H1 (cell line): ENCODE data around the gene NUP188. TPM values are rescaled to one million over a fixed set of nuclear protein-coding genes. Genes with fewer than 3 reads are reported as not detected.

ENCODE experiments used
- CTCF ChIA-PET: fragments of 300-600 bp; sonication (Branson Sonifier 250); formaldehyde crosslinking; loops from one replicate; lab custom pipeline; 2021; ENCODE audit not compliant: partially characterized antibody; lab: Charles Lee
- POLR2A ChIA-PET: fragments of 300-600 bp; sonication (Branson Sonifier 250); formaldehyde crosslinking; loops from one replicate; lab custom pipeline; 2021; ENCODE audit warnings: inconsistent platforms; ENCODE audit not compliant: partially characterized antibody; lab: Charles Lee
- DNase-seq, 2 experiments: peaks; one replicate each; pipeline versions ENCODE4 v3.0.0 to v3.0.0-alpha.2; 2010 to 2022; ENCODE audit warnings: low spot score in 2 of 2, low read depth in 1 of 2, mixed read lengths in 1 of 2
- FAIRE-seq: peaks from 2 replicates; lab custom pipeline; 2011; peaks lifted over from hg19 to GRCh38; lab: Jason Lieb, UNC
- H2AFZ ChIP-seq: 2 replicates; pipeline ENCODE4 v1.8.1; 2012; ENCODE audit warnings: low read length, inconsistent platforms
- H2AK5ac ChIP-seq: 2 replicates; pipeline ENCODE4 v1.6.1; 2013; ENCODE audit warnings: low read depth, low read length
- H2BK120ac ChIP-seq: replicated peaks from 2 replicates; pipeline ENCODE3; 2013; ENCODE audit warnings: low read depth, low read length, inconsistent platforms
- H2BK12ac ChIP-seq: 2 replicates; pipeline ENCODE4 v1.6.1; 2013; ENCODE audit warnings: low read depth, low read length
- H2BK15ac ChIP-seq: 2 replicates; pipeline ENCODE4 v1.6.1; 2013; ENCODE audit warnings: low read length
- H2BK20ac ChIP-seq: 2 replicates; pipeline ENCODE4 v1.6.1; 2013; ENCODE audit warnings: low read length
- H2BK5ac ChIP-seq: 2 replicates; pipeline ENCODE4 v1.6.1; 2013; ENCODE audit warnings: low read depth, low read length
- H3K14ac ChIP-seq: 2 replicates; pipeline ENCODE4 v1.6.1; 2013; ENCODE audit warnings: inconsistent platforms; ENCODE audit not compliant: insufficient read length
- H3K18ac ChIP-seq: 2 replicates; pipeline ENCODE4 v1.6.1; 2013; ENCODE audit warnings: low read length; ENCODE audit errors: extremely low read depth
- H3K23ac ChIP-seq: 2 replicates; pipeline ENCODE4 v1.6.1; 2013; ENCODE audit warnings: inconsistent platforms; ENCODE audit not compliant: insufficient read length
- H3K23me2 ChIP-seq: 2 replicates; pipeline ENCODE4 v1.6.1; 2013; ENCODE audit warnings: low read depth, low read length
- H3K27ac ChIP-seq: 2 replicates; pipeline ENCODE4 v1.6.1; 2011; ENCODE audit warnings: low read depth, low read length, inconsistent platforms
- H3K27me3 ChIP-seq, 4 experiments: replicated peaks in 1 of 4; 1 replicate in 1 of 4; 2 replicates in 3 of 4; pipeline versions ENCODE4 v1.6.1 to v1.8.1; 2011 to 2013; ENCODE audit warnings: low read length in 3 of 4, mild to moderate bottlenecking in 3 of 4, inconsistent platforms in 2 of 4, mixed read lengths in 2 of 4, moderate library complexity in 1 of 4; ENCODE audit not compliant: control insufficient read depth in 3 of 4, insufficient read depth in 3 of 4; ENCODE audit errors: extremely low read depth in 1 of 4
- H3K36me3 ChIP-seq, 4 experiments: 2 replicates each; pipeline versions ENCODE4 v1.6.1 to v1.8.1; 2011 to 2013; ENCODE audit warnings: mild to moderate bottlenecking in 4 of 4, low read length in 3 of 4, moderate library complexity in 2 of 4, control low read depth in 1 of 4, inconsistent platforms in 1 of 4; ENCODE audit not compliant: insufficient read depth in 4 of 4, control insufficient read depth in 2 of 4
- H3K4ac ChIP-seq: replicated peaks from 2 replicates; pipeline ENCODE3; 2013; ENCODE audit warnings: low read length, low read depth, mixed read lengths, inconsistent platforms; ENCODE audit not compliant: insufficient read length
- H3K4me1 ChIP-seq, 4 experiments: replicated peaks in 1 of 4; 1 replicate in 1 of 4; 2 replicates in 3 of 4; pipeline versions ENCODE4 v1.6.1 to v1.8.1; 2011 to 2013; ENCODE audit warnings: low read length in 3 of 4, inconsistent platforms in 2 of 4, mixed read lengths in 1 of 4; ENCODE audit not compliant: insufficient read depth in 4 of 4, control insufficient read depth in 3 of 4
- H3K4me2 ChIP-seq, 2 experiments: 2 replicates each; pipeline versions ENCODE4 v1.6.1 to v1.8.1; 2011 to 2013; ENCODE audit warnings: low read depth in 2 of 2, low read length in 2 of 2, control low read depth in 1 of 2, inconsistent platforms in 1 of 2, mild to moderate bottlenecking in 1 of 2; ENCODE audit not compliant: insufficient read depth in 1 of 2
- H3K4me3 ChIP-seq, 4 experiments: fragments of 200-600, 300-600 bp in 1 of 4; sonication (generic), shearing (Covaris generic), sonication (Bioruptor Twin) in 1 of 4; 2 replicates each; pipeline versions ENCODE4 v1.5.1 to v1.8.1; 2011 to 2016; ENCODE audit warnings: low read length in 4 of 4, low read depth in 3 of 4, control low read depth in 2 of 4, inconsistent platforms in 2 of 4, mild to moderate bottlenecking in 2 of 4, mixed read lengths in 1 of 4, moderate library complexity in 1 of 4; ENCODE audit not compliant: insufficient read depth in 2 of 4; ENCODE audit errors: extremely low read depth in 1 of 4
- H3K56ac ChIP-seq: replicated peaks from 2 replicates; pipeline ENCODE3; 2013; ENCODE audit warnings: low read depth, mild to moderate bottlenecking, mixed read lengths, low read length, inconsistent platforms; ENCODE audit not compliant: insufficient read length
- H3K79me1 ChIP-seq: 2 replicates; pipeline ENCODE4 v1.6.1; 2013; ENCODE audit warnings: low read depth, low read length, control low read depth
- H3K79me2 ChIP-seq, 2 experiments: 2 replicates each; pipeline versions ENCODE4 v1.6.1 to v1.8.1; 2012 to 2013; ENCODE audit warnings: low read length in 2 of 2, mild to moderate bottlenecking in 2 of 2, inconsistent platforms in 1 of 2; ENCODE audit not compliant: insufficient read depth in 2 of 2, control insufficient read depth in 1 of 2
- H3K9ac ChIP-seq, 4 experiments: replicated peaks in 1 of 4; 1 replicate in 1 of 4; 2 replicates in 3 of 4; pipeline versions ENCODE4 v1.6.1 to v1.8.1; 2011 to 2013; ENCODE audit warnings: low read depth in 3 of 4, low read length in 3 of 4, control low read depth in 2 of 4, mild to moderate bottlenecking in 2 of 4, moderate library complexity in 2 of 4, inconsistent platforms in 1 of 4; ENCODE audit errors: extremely low read depth in 1 of 4
- H3K9me3 ChIP-seq, 2 experiments: 2 replicates each; pipeline versions ENCODE4 v1.6.1 to v1.8.1; 2012 to 2013; ENCODE audit warnings: mild to moderate bottlenecking in 2 of 2, moderate library complexity in 2 of 2, control low read depth in 1 of 2, inconsistent platforms in 1 of 2, low read depth in 1 of 2, low read length in 1 of 2, mixed read lengths in 1 of 2; ENCODE audit not compliant: insufficient read depth in 2 of 2
- H4K20me1 ChIP-seq, 2 experiments: replicated peaks in 1 of 2; 2 replicates each; pipeline versions ENCODE3 to v1.8.1; 2011 to 2013; ENCODE audit warnings: inconsistent platforms in 2 of 2, low read length in 2 of 2, mild to moderate bottlenecking in 1 of 2; ENCODE audit not compliant: insufficient read depth in 2 of 2, control insufficient read depth in 1 of 2
- H4K5ac ChIP-seq: 2 replicates; pipeline ENCODE4 v1.6.1; 2013; ENCODE audit warnings: low read length, low read depth, mixed read lengths, inconsistent platforms; ENCODE audit not compliant: insufficient read length
- H4K8ac ChIP-seq: 2 replicates; pipeline ENCODE4 v1.8.0; 2013; ENCODE audit warnings: mild to moderate bottlenecking, moderate library complexity, low read length, inconsistent platforms; ENCODE audit not compliant: insufficient read depth; ENCODE audit errors: extremely low read depth
- H4K91ac ChIP-seq: replicated peaks from 2 replicates; pipeline ENCODE3; 2013; ENCODE audit warnings: low read length, mixed read lengths, inconsistent platforms; ENCODE audit not compliant: insufficient read length
- SP4 ChIP-seq: IDR thresholded peaks from 2 replicates; pipeline ENCODE4 v1.6.1; 2012; ENCODE audit warnings: low read length, inconsistent platforms
- WGBS, 2 experiments: shearing (Covaris generic) in 1 of 2; methylation state at CpG; one replicate each; pipeline versions ENCODE4 v1.1.6 to v1.1.7; 2013 to 2015; ENCODE audit warnings: low lambda C conversion rate in 2 of 2, mixed read lengths in 2 of 2, inconsistent platforms in 1 of 2, low coverage in 1 of 2, missing lambda C conversion rate in 1 of 2; ENCODE audit not compliant: insufficient replicate concordance in 2 of 2, insufficient coverage in 1 of 2, insufficient read length in 1 of 2; ENCODE audit errors: extremely low coverage in 1 of 2, missing lambda C conversion rate in 1 of 2; 5-methylcytosine and 5-hydroxymethylcytosine counted together
- polyA plus RNA-seq, 7 experiments: library from polyadenylated mRNA; depleted of rRNA in 3 of 7; stranded (reverse) in 5 of 7; unstranded in 2 of 7; fragments of >200 nt in 5 of 7; fragments of 200-250 nt in 2 of 7; gene quantifications; 1 replicate in 5 of 7; 2 replicates in 1 of 7; 4 replicates in 1 of 7; pipeline versions ENCODE4 v1.2.1 to v1.2.3, GENCODE V29; 2011 to 2013; ENCODE audit warnings: missing spikeins in 2 of 7, mixed read lengths in 2 of 7
- total RNA-seq: library from RNA; stranded (reverse); fragmentation: NEBNext Ultra II Directional; extraction: Animal tissue kit (Norgen Biotek cat#: 25700); gene quantifications from 2 replicates; pipeline ENCODE4 v1.2.1, GENCODE V29; 2021

NUP188 gene
- total and polyA plus RNA-seq, 2 of the 8 experiments (the other 6 are each of a cell fraction or from before 2014, with no cell fraction given) = 90.1 to 111 TPM

DNA sequence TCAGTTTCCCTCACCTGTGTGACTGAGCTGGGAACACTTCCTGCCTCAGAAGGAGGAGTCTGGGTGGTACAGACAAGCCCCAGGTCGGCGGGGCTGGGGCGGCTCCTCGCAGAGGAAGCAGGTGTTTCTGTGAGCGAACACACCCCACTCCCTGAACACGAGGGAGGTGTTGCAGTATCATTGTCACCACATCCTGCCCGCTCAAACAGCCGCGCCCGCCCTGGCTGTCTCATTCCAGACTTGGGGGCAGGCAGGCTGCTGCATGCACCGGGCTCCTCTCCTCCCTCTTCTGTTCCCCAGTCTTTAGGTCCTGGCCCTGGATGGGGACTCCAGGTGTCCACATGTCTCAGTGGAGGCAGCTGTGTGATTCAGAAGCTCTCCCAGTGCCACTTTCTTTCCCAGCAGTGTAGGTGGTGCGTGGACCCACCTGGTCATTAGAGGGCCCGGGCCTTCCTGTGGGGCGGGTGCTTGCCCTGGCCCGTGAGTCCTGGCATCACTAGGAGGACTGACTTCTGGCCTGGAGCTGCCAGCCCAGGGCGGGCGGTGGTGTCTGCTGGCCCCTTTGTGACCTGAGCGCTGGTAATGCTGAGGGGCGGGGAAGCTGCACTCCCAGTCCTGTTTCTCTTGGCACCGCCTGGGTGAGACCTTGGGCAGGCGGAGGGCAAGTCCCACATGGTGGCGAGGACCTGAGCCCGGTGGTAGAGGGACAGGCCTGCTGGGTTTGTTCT is 45.0 kb upstream of the NUP188 start:
- 95% methylated on average over 21 of the region's 23 CpGs; no CpG with 5 or more reads in 1 of the 2 experiments for WGBS, 2 experiments
- Histone ChIP-seq H3K9ac (no peak overlapping the region; a peak in 1 of 7 replicates), H2BK5ac (no peak overlapping the region), H3K4ac (no peak overlapping the region), H3K27ac (no peak overlapping the region; the same call in 1 of the 2 replicates), H4K91ac (no peak overlapping the region), H2AFZ (no peak overlapping the region), H3K18ac (no peak overlapping the region), H4K8ac (peak overlapping the region; percentile 89), H3K79me2 (peaks cover 3 to 55% of the 10 kb centered on the region in 2 experiments; a peak in 3 of 4 replicates), H3K36me3 (peaks cover 4 to 10% (median 6%) of the 10 kb centered on the region in 4 experiments; a peak in 6 of 8 replicates), H3K23me2 (no peaks in the 10 kb centered on the region), H3K79me1 (peaks cover 13% of the 10 kb centered on the region), H2BK15ac (no peak overlapping the region), H4K20me1 (peaks cover 7 to 13% of the 10 kb centered on the region in 2 experiments), H3K14ac (no peak overlapping the region), H3K9me3 (no peaks in the 10 kb centered on the region), H3K56ac (no peak overlapping the region), H3K23ac (no peak overlapping the region), H3K4me2 (no peak overlapping the region), H2BK120ac (no peak overlapping the region), H4K5ac (no peak overlapping the region), H2BK12ac (0 out of 2 replicates have a peak overlapping the region, but pooled peaks have one; percentile 17), H2BK20ac (no peak overlapping the region), H3K4me1 (peaks cover 0 to 4% (median 0%) of the 10 kb centered on the region in 4 experiments; a peak in 1 of 7 replicates), H3K4me3 (no peak overlapping the region), H2AK5ac (no peak overlapping the region), H3K27me3 (no peaks in the 10 kb centered on the region)
- ChIA-PET POLR2A (interaction anchor here (0.7 to 1.5 kb wide), 8 partner anchors 9 to 84 kb away, joined by 3 to 4 read pairs (median 3); no protein-coding TSS in a partner anchor), CTCF (interaction anchor here (1.0 kb wide), 1 partner anchor 33 kb away, joined by 3 read pairs; no protein-coding TSS in a partner anchor)
- no peak for FAIRE-seq
- no peak for DNase-seq
- no peak for TF ChIP-seq SP4
